ENCODE results near the gene SAXO1. TPM values are rescaled to one million over a fixed set of nuclear protein-coding genes. Genes with fewer than 3 reads are reported as not detected.
"Not testable (repeated sequence)": the region's sequence is repeated elsewhere in the genome, so short reads cannot be mapped to it uniquely, and the experiment has no call there.

SAXO1 gene
- total RNA-seq, 2 experiments from 2014 or later = 0.31 TPM; not detected in 1

DNA sequence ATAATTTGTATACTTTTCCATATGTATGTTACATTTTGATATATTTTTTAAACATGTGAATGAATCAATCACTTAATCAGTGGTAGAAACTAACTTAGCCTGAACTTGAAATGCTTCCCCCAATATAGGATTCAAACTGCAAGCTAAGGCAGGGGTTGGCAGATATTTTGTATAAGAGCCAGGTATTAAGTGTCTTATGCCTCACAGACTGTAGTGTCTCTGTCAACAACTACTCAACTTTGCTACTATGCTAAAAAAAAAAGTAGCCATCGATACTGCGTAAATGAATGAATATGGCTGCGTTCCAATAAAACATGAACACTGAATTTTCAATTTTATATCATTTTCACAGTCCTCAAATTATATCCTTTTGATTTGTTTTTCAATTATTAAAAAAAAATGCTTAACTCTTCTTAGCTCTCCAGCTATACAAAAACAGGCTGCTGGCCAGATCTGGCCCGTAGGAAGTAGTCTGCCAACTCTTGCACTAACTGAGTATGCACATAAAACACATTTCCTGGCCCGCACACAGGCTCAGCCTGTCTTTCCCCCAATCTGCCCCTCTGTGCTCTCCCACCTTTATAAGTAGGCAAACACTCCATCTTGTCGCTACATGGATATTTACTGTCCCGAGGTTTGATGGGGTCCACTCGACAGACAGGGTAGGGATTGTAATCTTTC lies 91.8 kb downstream of the SAXO1 start:
- CTCF ChIA-PET = no interaction called here
- POLR2A ChIA-PET = no interaction called here
- Mint-ChIP-seq H3K9me3 (no peaks in the 10 kb centered on the region), H3K27ac (no peak overlapping the region), H3K27me3 (peaks cover 7% of the 10 kb centered on the region), H3K4me3 (no peak overlapping the region), H3K4me1 (ENCODE audit: low read depth) (no peaks in the 10 kb centered on the region), H3K36me3 (no peaks in the 10 kb centered on the region)
- intact Hi-C loops (cut with micrococcal nuclease) = no loop called here
- no peak for DNase-seq

DNA sequence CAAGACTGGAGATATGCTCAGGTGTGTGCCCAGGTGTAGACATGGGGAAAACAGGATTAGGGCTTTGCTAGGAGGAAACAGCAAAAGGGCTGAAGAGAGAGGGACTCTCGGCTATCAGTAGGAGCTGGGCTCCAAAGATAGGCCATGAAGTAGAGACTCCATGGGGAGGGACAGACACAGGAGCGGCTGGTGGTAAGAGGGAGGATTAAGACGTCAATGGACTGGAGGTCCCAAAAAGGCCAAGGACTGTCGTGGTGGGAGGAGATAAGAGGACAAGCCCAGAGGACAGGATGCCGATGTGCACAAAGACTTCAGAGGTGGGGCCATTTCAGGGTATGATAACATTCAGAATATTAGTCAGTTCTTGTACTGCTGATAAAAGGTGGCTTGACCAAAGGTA lies 93.1 kb downstream of the SAXO1 start:
- Mint-ChIP-seq H3K27ac (no peak overlapping the region), H3K4me3 (no peak overlapping the region), H3K36me3 (no peaks in the 10 kb centered on the region), H3K9me3 (no peaks in the 10 kb centered on the region), H3K27me3 (peaks cover 4% of the 10 kb centered on the region), H3K4me1 (ENCODE audit: low read depth) (no peaks in the 10 kb centered on the region)
- CTCF ChIA-PET = interaction anchor here (1.5 kb wide), 1 partner anchor 89 kb away, joined by 4 read pairs; no protein-coding TSS in a partner anchor
- DNase-seq = no peak
- intact Hi-C loops (cut with micrococcal nuclease) = no loop called here
- POLR2A ChIA-PET = no interaction called here

DNA sequence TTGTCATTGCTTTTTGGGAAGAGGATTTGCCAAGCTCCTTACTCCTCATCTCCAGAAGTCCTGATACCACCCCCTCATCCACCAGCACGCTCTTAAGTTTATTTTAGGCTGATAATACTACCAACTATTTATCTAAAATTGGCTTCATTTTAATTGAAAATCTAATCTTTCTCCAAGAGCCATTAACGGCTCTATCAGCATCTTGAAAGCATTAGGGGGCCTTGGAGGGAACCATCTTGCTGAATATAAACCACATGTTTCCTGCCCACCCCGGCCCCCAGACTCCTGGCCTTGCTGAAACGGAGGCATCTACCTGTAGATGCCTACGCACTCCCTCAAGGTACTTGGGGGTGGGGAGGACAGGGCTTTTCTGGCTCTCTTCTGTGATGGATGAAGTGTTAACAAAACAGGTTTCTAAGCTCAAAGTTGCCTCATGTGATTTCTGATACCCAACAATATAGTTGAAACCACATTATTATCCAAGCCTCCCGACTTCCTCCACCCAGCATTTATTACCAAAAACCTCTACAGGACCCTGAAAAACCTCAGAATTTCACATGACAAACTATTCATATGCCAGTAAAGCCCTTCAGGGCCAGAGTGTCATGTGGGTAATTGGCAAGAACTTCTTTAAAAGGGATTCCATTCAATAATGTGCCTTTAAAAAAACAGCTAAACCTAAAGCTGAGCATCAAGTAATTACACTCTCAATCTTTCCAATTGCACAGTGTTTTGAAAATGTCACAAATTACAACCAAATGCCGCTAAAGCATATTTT lies 96.7 kb downstream of the SAXO1 start:
- no peaks in the 10 kb centered on the region for H3K27me3 Mint-ChIP-seq
- H3K9me3 Mint-ChIP-seq = no peaks in the 10 kb centered on the region
- POLR2A ChIA-PET = no interaction called here
- CTCF ChIA-PET = no interaction called here
- DNase-seq = no peak
- no peaks in the 10 kb centered on the region for H3K36me3 Mint-ChIP-seq
- H3K4me3 Mint-ChIP-seq = no peak overlapping the region
- H3K27ac Mint-ChIP-seq = no peak overlapping the region
- H3K4me1 Mint-ChIP-seq (ENCODE audit: low read depth) = no peaks in the 10 kb centered on the region
- intact Hi-C loops (cut with micrococcal nuclease) = no loop called here

DNA sequence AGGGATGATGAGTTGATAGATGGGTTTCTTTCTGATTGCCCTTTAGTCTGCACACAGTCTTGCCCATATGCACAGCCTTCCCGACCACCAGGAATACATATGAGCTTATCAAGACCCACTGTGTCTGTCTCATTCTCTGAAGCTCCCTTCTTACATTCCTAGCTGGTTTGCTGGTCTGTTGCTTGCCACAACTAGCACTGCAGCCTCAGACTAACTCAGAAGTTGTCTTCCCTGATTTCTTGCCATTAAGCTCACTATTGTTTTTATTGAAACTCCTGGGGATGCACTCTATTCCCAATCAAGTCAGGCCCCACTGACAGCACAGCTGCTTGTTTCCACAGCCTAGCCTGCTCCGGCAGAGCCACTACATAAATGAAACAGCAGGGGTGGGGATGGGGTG lies 97.5 kb downstream of the SAXO1 start:
- no peaks in the 10 kb centered on the region for H3K9me3 Mint-ChIP-seq
- no peaks in the 10 kb centered on the region for H3K4me1 Mint-ChIP-seq (ENCODE audit: low read depth)
- intact Hi-C loops (cut with micrococcal nuclease) = no loop called here

DNA sequence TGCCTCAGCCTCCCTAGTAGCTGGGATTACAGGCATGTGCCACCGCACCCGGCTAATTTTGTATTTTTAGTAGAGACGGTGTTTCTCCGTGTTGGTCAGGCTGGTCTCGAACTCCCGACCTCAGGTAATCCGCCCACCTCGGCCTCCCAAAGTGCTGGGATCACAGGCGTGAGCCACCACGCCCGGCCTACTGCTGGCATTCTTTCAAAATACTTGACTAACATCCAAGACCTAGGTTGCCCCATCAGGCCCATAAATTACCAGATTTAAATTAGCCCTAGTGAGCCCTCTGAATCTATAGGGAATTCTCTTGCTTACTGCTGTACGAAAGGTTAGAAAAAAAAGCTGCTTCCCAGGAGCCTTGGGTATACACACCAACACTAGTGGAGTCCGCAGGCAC lies 102.4 kb downstream of the SAXO1 start:
- DNase-seq; H3K27ac Mint-ChIP-seq; H3K4me1 Mint-ChIP-seq (ENCODE audit: low read depth); H3K4me3 Mint-ChIP-seq; H3K9me3 Mint-ChIP-seq; POLR2A ChIA-PET; CTCF ChIA-PET; H3K36me3 Mint-ChIP-seq; intact Hi-C loops (cut with micrococcal nuclease); H3K27me3 Mint-ChIP-seq: not testable (repeated sequence)

More for the DNA sequence above, 97.5 kb downstream of the SAXO1 start:
- Mint-ChIP-seq H3K36me3 (no peaks in the 10 kb centered on the region), H3K27me3 (no peaks in the 10 kb centered on the region), H3K27ac (no peak overlapping the region), H3K4me3 (no peak overlapping the region)
- no peak for DNase-seq
- ChIA-PET CTCF (no interaction called here), POLR2A (no interaction called here)

DNA sequence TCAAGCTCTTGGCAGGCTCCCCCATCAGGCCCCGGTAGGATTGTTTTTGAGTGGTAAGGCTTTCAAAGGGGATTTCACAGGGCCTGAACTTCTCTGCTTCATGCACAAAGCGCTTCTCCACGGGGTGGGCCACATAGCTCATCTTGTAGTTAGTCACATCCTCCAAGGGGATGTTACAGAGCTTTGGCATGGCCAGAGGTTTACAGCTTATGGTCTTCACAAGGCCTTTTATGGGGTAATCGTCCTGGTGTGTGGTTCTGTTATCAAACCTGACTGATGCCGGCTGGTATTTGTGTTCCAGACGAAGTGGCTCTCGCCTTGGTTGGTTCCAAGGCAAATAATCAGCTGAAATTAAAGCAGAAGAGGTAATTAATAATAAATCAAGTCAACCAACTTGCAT lies 104.3 kb downstream of the SAXO1 start:
- no peak overlapping the region for H3K4me3 Mint-ChIP-seq
- DNase-seq = no peak
- intact Hi-C loops (cut with micrococcal nuclease) = no loop called here
- H3K27ac Mint-ChIP-seq = no peak overlapping the region
- POLR2A ChIA-PET = no interaction called here
- H3K27me3 Mint-ChIP-seq = no peaks in the 10 kb centered on the region
- H3K36me3 Mint-ChIP-seq = no peaks in the 10 kb centered on the region
- H3K4me1 Mint-ChIP-seq (ENCODE audit: low read depth) = no peaks in the 10 kb centered on the region
- H3K9me3 Mint-ChIP-seq = no peaks in the 10 kb centered on the region
- CTCF ChIA-PET = no interaction called here

DNA sequence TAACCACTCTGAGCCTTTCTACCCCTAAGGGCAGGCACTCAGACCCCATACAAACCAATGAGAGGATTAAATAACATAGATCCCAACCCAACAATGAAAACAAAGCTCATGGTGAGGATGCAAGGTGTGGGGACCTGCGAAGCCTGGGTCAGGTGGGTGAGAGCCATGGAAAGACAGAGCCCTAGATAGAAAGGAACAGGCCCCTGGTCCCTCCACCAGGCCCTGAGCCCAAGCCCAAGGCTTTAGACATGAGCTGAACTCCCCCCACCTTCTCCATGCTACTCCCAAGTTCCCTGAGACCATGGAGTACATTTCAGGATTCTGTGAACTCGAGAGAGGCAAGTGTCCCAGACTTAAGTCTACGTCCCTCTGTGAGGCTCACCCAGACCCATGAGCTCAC lies 106.5 kb downstream of the SAXO1 start:
- intact Hi-C loops (cut with micrococcal nuclease) = no loop called here
- Mint-ChIP-seq H3K27ac (no peak overlapping the region), H3K4me1 (ENCODE audit: low read depth) (no peaks in the 10 kb centered on the region), H3K27me3 (no peaks in the 10 kb centered on the region), H3K36me3 (no peaks in the 10 kb centered on the region), H3K4me3 (no peak overlapping the region), H3K9me3 (no peaks in the 10 kb centered on the region)
- DNase-seq = no peak
- CTCF ChIA-PET = no interaction called here
- POLR2A ChIA-PET = no interaction called here

DNA sequence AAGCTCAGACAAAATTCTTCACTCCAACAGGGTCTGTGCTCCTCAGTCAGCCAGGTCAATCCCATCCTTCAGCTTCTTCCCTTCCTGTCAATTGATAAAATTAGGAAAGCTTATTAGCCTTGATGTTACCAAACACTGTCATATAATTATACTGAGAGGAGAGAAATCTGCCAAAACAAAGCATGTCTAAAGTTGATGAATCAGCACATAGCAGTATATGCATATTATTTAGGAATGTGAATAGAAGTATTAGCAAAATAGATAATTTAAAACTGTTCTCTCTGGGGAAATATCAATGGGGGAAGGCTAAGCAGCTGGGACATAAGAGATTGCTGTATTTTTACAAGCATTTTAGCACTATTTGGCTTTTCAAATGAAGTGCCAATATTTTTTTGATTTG lies 107.1 kb downstream of the SAXO1 start:
- H3K27ac Mint-ChIP-seq = no peak overlapping the region
- no peaks in the 10 kb centered on the region for H3K27me3 Mint-ChIP-seq
- POLR2A ChIA-PET = no interaction called here
- DNase-seq = no peak
- H3K4me1 Mint-ChIP-seq (ENCODE audit: low read depth) = no peaks in the 10 kb centered on the region
- H3K36me3 Mint-ChIP-seq = no peaks in the 10 kb centered on the region
- CTCF ChIA-PET = no interaction called here
- H3K4me3 Mint-ChIP-seq = no peak overlapping the region
- intact Hi-C loops (cut with micrococcal nuclease) = no loop called here
- H3K9me3 Mint-ChIP-seq = no peaks in the 10 kb centered on the region

DNA sequence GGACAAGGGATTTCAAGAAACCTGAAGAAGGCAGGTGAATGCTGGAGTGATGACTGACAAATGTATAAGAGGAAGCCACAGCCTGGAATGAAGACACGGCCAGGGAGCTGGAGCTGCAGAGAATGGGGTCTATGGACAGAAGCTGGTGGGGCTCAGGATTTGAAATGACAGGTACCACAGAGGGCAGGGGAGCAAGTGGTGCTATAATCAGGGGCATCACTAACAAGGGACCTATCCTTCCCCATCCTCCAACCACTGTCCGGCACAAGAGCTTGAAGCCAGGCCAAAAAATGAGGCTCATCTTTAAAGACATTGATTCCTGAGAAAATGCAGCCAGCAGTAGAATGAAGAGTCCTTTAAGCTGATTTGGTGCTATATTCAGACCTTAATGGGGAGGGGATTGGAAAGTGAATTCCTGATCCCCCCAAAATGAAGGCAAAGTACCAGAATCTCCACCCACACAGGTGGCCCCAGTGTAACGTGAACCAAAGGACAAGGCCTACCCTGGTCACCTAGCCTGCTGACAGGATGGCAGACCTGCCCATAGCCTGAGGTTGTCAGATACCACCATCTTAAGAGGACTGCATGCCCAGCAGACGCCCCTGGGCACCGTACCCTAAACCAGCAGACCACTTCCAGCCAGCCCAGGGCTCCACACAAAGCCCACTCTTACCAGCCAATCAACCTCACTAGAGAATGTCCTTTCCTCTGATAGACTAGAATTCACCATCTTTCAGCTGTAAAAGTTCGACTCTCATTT lies 109.2 kb downstream of the SAXO1 start:
- DNase-seq = no peak
- CTCF ChIA-PET = no interaction called here
- Mint-ChIP-seq H3K27me3 (no peaks in the 10 kb centered on the region), H3K4me3 (no peak overlapping the region), H3K4me1 (ENCODE audit: low read depth) (no peaks in the 10 kb centered on the region), H3K36me3 (no peaks in the 10 kb centered on the region), H3K27ac (no peak overlapping the region), H3K9me3 (no peaks in the 10 kb centered on the region)
- POLR2A ChIA-PET = no interaction called here
- intact Hi-C loops (cut with micrococcal nuclease) = no loop called here

DNA sequence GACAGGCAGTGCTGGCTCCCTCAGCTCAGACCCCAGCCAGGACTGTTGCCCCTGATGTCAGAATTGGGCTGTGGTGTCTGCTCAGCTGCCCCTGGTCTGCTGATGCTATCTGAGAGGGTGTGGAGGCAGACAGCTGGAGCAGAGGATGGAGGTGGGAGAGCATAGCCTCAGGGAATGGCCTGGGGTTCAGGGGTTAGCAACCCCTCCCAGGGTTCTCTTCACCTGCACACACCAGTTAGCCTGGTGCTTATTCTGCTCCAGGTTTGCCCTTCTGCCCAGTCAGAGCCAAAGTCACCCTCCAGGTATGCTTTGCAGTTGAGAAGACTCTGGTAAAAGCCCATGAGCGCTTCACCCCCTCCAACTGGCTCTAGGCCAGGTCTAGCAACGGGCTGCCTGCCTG lies 109.8 kb downstream of the SAXO1 start:
- no peak for DNase-seq
- H3K27me3 Mint-ChIP-seq = no peaks in the 10 kb centered on the region
- H3K27ac Mint-ChIP-seq = no peak overlapping the region
- ChIA-PET CTCF (no interaction called here), POLR2A (no interaction called here)
- H3K36me3 Mint-ChIP-seq = no peaks in the 10 kb centered on the region
- intact Hi-C loops (cut with micrococcal nuclease) = no loop called here
- H3K4me3 Mint-ChIP-seq = no peak overlapping the region
- H3K4me1 Mint-ChIP-seq (ENCODE audit: low read depth) = no peaks in the 10 kb centered on the region
- no peaks in the 10 kb centered on the region for H3K9me3 Mint-ChIP-seq

DNA sequence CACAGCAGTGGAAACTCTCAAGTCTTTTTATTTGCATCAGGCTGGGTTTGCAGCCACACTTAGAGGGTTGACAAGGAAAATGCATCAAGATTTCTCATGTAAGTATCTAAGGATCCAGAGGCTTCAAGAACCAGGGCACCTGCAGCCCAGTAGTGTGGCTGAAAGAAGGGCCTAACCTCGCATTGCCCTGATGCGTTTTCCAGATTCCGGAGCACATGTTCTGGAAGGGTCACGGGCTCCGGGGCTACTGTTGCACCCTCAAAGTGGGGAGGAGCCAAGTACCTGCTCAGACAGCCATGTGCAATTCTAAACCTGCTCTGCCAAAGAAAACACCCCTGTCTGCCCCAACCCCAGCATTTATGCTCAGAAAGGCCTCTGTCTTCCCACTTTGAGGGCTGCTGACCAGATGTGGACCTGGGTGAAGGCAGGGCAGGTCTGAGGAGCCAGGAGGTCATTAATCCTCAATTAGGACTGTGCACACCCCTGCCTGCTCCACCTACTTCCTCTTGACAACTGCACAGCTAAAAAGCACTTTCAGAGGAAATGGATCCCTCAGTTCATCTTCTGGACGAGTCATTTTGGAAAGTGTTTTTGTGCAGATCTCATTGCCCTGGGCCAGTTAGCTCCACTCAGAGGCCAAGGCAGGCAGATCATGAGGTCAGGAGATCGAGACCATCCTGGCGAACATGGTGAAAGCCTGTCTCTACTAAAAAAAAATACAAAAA lies 110.7 kb downstream of the SAXO1 start:
- ChIA-PET POLR2A (no interaction called here), CTCF (no interaction called here)
- Mint-ChIP-seq H3K27ac (no peak overlapping the region), H3K9me3 (no peaks in the 10 kb centered on the region), H3K36me3 (no peaks in the 10 kb centered on the region), H3K4me1 (ENCODE audit: low read depth) (no peaks in the 10 kb centered on the region), H3K4me3 (no peak overlapping the region), H3K27me3 (no peaks in the 10 kb centered on the region)
- intact Hi-C loops (cut with micrococcal nuclease) = no loop called here
- no peak for DNase-seq

DNA sequence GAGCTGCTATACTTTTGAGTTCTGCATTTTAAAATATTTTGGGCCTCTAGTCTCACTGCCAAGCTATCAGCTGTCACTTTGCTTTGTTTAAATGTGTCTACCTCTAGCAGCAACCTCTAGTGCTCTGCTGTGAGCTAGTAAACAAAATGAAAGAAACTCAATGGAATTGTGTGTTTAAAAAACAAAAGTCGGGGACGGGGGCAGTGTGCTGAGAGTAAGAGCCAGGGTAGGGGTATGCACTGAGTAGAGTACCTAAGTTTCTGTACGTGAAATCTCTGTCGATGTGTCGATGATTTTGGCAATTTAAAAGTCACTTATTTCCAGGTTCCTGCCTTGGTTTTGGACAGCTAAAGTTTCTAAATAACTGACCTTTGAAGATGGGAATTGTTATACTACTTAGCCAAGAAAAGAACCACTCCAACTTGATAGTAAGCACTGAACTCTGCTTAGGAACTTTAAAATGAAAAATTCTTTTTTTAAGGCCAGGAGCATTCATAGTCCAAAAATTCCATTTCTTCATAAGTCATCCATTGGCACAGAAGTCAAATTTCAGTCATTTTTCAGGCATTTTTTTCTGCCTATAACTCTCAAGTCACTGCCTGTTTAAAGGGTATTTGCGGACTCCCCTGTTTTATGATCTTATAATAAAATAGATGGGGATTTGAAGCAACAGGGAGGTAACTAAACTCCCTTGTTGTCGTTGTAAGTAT lies 111.5 kb downstream of the SAXO1 start:
- no peak for DNase-seq
- CTCF ChIA-PET = no interaction called here
- H3K27ac Mint-ChIP-seq = no peak overlapping the region
- intact Hi-C loops (cut with micrococcal nuclease) = no loop called here
- POLR2A ChIA-PET = no interaction called here
- H3K4me3 Mint-ChIP-seq = no peak overlapping the region
- H3K4me1 Mint-ChIP-seq (ENCODE audit: low read depth) = no peaks in the 10 kb centered on the region
- peaks cover 1% of the 10 kb centered on the region for H3K27me3 Mint-ChIP-seq
- H3K9me3 Mint-ChIP-seq = no peaks in the 10 kb centered on the region
- no peaks in the 10 kb centered on the region for H3K36me3 Mint-ChIP-seq
